ENCODE data around the gene SND1.

SND1 gene

GRCh38 chr7:128005759-128006159, 353.8 kb downstream of the SND1 start:
- CTCF ChIA-PET, result no interaction called here
- POLR2A ChIA-PET, result no interaction called here
- no peak for DNase-seq (ENCODE audit: extremely low spot score)
- no peak for TF ChIP-seq HDGF (IDR thresholded peaks at IDR 0.05; ENCODE audit: borderline replicate concordance)
- no peak for TF ChIP-seq LEF1 (IDR thresholded peaks at IDR 0.05; ENCODE audit: borderline replicate concordance)
- no peak for TF ChIP-seq L3MBTL2 (conservative IDR thresholded peaks at IDR 0.05)
- no peak for TF ChIP-seq NFRKB (IDR thresholded peaks at IDR 0.05)
- TF ChIP-seq FOXK2 (IDR thresholded peaks at IDR 0.05), result no peak
- TF ChIP-seq CTBP1 (IDR thresholded peaks at IDR 0.05; ENCODE audit: borderline replicate concordance), result no peak

DNA sequence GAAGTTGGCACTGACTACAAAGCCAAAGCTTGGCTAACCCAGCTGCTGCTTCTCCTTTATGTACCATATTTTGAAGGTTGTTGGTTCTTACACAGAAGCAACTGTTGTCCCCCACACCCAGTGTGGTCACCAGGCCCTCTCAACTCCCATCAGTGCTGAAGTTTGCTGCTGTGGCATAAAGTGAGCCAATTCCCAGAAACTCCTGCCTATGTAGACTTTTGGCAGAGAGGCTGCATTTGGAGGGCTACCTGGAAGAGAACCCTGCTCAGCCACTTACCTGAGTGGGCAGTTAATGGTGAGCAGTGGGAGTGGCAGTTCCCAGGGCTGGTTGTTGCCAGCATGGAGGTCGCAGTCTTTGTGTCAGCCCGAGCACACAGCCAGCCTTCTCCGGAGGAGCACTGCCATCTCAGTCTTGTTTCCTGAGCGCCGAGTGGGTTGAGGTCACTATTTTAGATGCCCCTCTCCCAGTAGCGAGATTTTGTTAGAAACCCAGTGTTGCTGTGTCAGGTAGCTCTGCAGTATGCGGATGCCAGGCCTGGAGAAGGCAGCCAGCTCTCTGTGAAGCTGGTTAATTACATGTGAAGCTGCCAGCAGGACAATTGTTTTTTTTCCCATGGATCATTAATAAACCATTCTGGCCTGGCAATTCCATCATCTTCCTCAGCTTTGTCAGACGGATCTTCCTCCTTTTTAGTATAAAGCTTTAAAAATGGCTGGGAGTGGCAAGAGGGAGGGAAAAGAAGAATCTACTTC, 354.7 kb downstream of the SND1 start:
- ChIA-PET CTCF (no interaction called here), POLR2A (no interaction called here)
- DNase-seq (ENCODE audit: extremely low spot score), result no peak
- TF ChIP-seq NFRKB (IDR thresholded peaks at IDR 0.05) (no peak), ARNT (IDR thresholded peaks at IDR 0.05) (no peak), PKNOX1 (IDR thresholded peaks at IDR 0.05) (no peak), SUZ12 (IDR thresholded peaks at IDR 0.05) (no peak), TARDBP (IDR thresholded peaks at IDR 0.05) (no peak), HDGF (IDR thresholded peaks at IDR 0.05; ENCODE audit: borderline replicate concordance) (no peak)

DNA sequence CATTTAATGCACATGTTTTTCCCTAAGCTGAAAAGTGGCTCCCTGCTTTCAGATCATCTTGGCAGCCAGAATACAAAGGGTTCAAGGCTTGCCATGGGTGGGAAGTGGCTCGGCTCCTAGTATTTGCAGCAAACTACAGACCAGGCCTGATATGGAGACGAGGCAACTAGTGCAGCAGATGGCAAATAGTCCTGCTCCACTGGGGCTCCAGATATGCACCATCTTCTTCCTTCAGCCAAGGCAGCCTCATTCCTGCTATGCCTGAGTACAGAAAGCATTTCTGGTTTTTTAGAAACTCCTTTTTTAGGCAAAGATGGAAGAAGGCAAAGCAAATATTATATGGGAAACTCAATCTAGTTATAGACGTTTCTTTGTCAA, 355.3 kb downstream of the SND1 start:
- ChIA-PET CTCF (no interaction called here), POLR2A (no interaction called here)
- no peak for DNase-seq (ENCODE audit: extremely low spot score)
- TF ChIP-seq CTBP1 (IDR thresholded peaks at IDR 0.05; ENCODE audit: borderline replicate concordance) (no peak), TARDBP (IDR thresholded peaks at IDR 0.05) (no peak)

DNA sequence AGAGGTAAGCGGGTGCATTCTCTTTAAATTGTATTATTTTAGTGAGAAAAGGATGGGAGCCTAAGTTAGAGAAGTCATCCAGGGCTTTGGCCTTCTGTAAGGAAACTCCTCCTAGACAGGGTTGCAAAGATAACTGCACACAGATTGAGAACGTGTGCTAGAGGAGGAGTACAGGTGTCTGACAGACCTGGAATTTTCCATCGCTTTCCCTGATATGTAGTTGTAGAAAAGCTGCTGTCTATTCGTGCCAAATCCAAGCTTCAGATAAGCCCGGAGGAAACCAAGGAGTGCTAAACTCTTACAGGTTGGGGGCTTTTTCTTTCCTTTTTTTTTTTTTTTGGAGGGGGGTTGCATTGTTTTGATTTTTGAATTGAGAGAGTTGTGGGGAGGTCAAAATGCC, 356.1 kb downstream of the SND1 start:
- no peak for DNase-seq (ENCODE audit: extremely low spot score)
- no peak for TF ChIP-seq CTBP1 (IDR thresholded peaks at IDR 0.05; ENCODE audit: borderline replicate concordance)
- TF ChIP-seq PKNOX1 (IDR thresholded peaks at IDR 0.05), result no peak
- no peak for TF ChIP-seq HDGF (IDR thresholded peaks at IDR 0.05; ENCODE audit: borderline replicate concordance)
- no peak for TF ChIP-seq FOXM1 (IDR thresholded peaks at IDR 0.05; ENCODE audit: borderline replicate concordance)
- no peak for TF ChIP-seq SP1 (IDR thresholded peaks at IDR 0.05)
- TF ChIP-seq NFRKB (IDR thresholded peaks at IDR 0.05), result no peak
- TF ChIP-seq ELF4 (IDR thresholded peaks at IDR 0.05), result no peak
- TF ChIP-seq L3MBTL2 (conservative IDR thresholded peaks at IDR 0.05), result no peak
- no peak for TF ChIP-seq SUZ12 (IDR thresholded peaks at IDR 0.05)
- TF ChIP-seq LEF1 (IDR thresholded peaks at IDR 0.05; ENCODE audit: borderline replicate concordance), result no peak
- no peak for TF ChIP-seq FOXK2 (IDR thresholded peaks at IDR 0.05)
- TF ChIP-seq FOXA1 (IDR thresholded peaks at IDR 0.05), result no peak
- no peak for TF ChIP-seq ARNT (IDR thresholded peaks at IDR 0.05)
- CTCF ChIA-PET, result no interaction called here
- POLR2A ChIA-PET, result no interaction called here

GRCh38 chr7:128008744-128009143, 356.8 kb downstream of the SND1 start:
- TF ChIP-seq FOXA1 (IDR thresholded peaks at IDR 0.05) (no peak), SUZ12 (IDR thresholded peaks at IDR 0.05) (no peak), CTBP1 (IDR thresholded peaks at IDR 0.05; ENCODE audit: borderline replicate concordance) (no peak), HDGF (IDR thresholded peaks at IDR 0.05; ENCODE audit: borderline replicate concordance) (no peak), NFRKB (IDR thresholded peaks at IDR 0.05) (no peak), ELF4 (IDR thresholded peaks at IDR 0.05) (no peak), PKNOX1 (IDR thresholded peaks at IDR 0.05) (no peak), SP1 (IDR thresholded peaks at IDR 0.05) (no peak), FOXK2 (IDR thresholded peaks at IDR 0.05) (no peak), TARDBP (IDR thresholded peaks at IDR 0.05) (no peak), FOXM1 (IDR thresholded peaks at IDR 0.05; ENCODE audit: borderline replicate concordance) (no peak), ZNF384 (IDR thresholded peaks at IDR 0.05) (no peak), LEF1 (IDR thresholded peaks at IDR 0.05; ENCODE audit: borderline replicate concordance) (no peak), ARNT (IDR thresholded peaks at IDR 0.05) (no peak), L3MBTL2 (conservative IDR thresholded peaks at IDR 0.05) (no peak), BHLHE40 (IDR thresholded peaks at IDR 0.05; ENCODE audit: borderline replicate concordance) (no peak)
- POLR2A ChIA-PET, result no interaction called here
- CTCF ChIA-PET, result no interaction called here
- no peak for DNase-seq (ENCODE audit: extremely low spot score)

- peak; percentile 15 for DNase-seq (ENCODE audit: extremely low spot score)
- TF ChIP-seq LEF1 (IDR thresholded peaks at IDR 0.05; ENCODE audit: borderline replicate concordance), result no peak
- TF ChIP-seq PKNOX1 (IDR thresholded peaks at IDR 0.05), result no peak
- no peak for TF ChIP-seq FOXA1 (IDR thresholded peaks at IDR 0.05)
- TF ChIP-seq TARDBP (IDR thresholded peaks at IDR 0.05), result no peak
- no peak for TF ChIP-seq ZNF384 (IDR thresholded peaks at IDR 0.05)
- no peak for TF ChIP-seq SUZ12 (IDR thresholded peaks at IDR 0.05)
- no peak for TF ChIP-seq CTBP1 (IDR thresholded peaks at IDR 0.05; ENCODE audit: borderline replicate concordance)
- no peak for TF ChIP-seq FOXM1 (IDR thresholded peaks at IDR 0.05; ENCODE audit: borderline replicate concordance)
- TF ChIP-seq FOXK2 (IDR thresholded peaks at IDR 0.05), result no peak
- TF ChIP-seq L3MBTL2 (conservative IDR thresholded peaks at IDR 0.05), result no peak
- no peak for TF ChIP-seq ARNT (IDR thresholded peaks at IDR 0.05)
- TF ChIP-seq BHLHE40 (IDR thresholded peaks at IDR 0.05; ENCODE audit: borderline replicate concordance), result no peak
- TF ChIP-seq SP1 (IDR thresholded peaks at IDR 0.05), result no peak
- TF ChIP-seq NFRKB (IDR thresholded peaks at IDR 0.05), result no peak
- no peak for TF ChIP-seq ELF4 (IDR thresholded peaks at IDR 0.05)
- TF ChIP-seq HDGF (IDR thresholded peaks at IDR 0.05; ENCODE audit: borderline replicate concordance), result no peak
- ChIA-PET POLR2A (no interaction called here), CTCF (no interaction called here)
Measured at GRCh38 chr7:128010391-128011127, 358.6 kb downstream of the SND1 start.
